Esophagus squamous epithelium (tissue), 4 donors: ENCODE measurements around the gene MYO6.

Experiments used
- POLR2A ChIP-seq, 4 donors: fragments of 450-650 bp; IDR thresholded peaks; one replicate each; pipeline ENCODE4 v1.6.1; 2017; ENCODE audit warnings: antibody characterized with exemption in 4 of 4, mild to moderate bottlenecking in 4 of 4, moderate library complexity in 3 of 4
- TF ChIP-seq, protein P1 (sequence below), 6 experiments: fragments of 450-650 bp in 4 of 6; fragments of 200-600 bp in 2 of 6; sonication (generic) in 2 of 6; IDR thresholded peaks; one replicate each; pipeline ENCODE4 v1.5.1; 2016 to 2019; ENCODE audit warnings: antibody characterized with exemption in 6 of 6, mild to moderate bottlenecking in 4 of 6, moderate library complexity in 4 of 6

DNA sequence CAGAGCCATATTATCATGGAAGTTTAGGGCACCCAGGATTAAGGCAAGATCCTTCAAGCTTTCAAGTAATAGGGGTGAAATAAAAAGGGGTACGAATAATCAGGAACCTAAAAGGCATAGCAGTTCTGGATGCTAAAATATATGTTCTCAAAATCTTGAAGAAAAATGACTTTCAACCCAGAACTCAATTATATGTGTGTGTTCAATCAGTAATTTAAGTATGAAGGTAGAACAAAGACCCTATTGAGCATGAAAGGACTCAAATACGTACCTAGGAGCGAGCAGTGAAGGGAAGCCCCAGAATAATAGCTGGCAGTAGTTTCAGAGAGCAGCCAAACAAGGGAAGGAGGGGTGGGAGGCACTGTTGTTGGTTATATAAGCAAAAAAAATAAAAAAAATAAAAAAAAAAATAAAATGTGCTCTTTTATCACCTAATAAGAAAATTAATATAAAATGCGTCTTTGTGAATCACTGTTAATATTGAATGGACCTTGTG, 45.4 kb downstream of the MYO6 start:
- TF ChIP-seq, protein P1, sequence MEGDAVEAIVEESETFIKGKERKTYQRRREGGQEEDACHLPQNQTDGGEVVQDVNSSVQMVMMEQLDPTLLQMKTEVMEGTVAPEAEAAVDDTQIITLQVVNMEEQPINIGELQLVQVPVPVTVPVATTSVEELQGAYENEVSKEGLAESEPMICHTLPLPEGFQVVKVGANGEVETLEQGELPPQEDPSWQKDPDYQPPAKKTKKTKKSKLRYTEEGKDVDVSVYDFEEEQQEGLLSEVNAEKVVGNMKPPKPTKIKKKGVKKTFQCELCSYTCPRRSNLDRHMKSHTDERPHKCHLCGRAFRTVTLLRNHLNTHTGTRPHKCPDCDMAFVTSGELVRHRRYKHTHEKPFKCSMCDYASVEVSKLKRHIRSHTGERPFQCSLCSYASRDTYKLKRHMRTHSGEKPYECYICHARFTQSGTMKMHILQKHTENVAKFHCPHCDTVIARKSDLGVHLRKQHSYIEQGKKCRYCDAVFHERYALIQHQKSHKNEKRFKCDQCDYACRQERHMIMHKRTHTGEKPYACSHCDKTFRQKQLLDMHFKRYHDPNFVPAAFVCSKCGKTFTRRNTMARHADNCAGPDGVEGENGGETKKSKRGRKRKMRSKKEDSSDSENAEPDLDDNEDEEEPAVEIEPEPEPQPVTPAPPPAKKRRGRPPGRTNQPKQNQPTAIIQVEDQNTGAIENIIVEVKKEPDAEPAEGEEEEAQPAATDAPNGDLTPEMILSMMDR (IDR thresholded peaks at IDR 0.05) = no peak
- TF ChIP-seq POLR2A (IDR thresholded peaks at IDR 0.05) = no peak
